Thyroid gland (tissue), 4 donors: ENCODE data around the gene SRRM5. TPM values are rescaled to one million over a fixed set of nuclear protein-coding genes. Genes with fewer than 3 reads are reported as not detected.
"Not testable (repeated sequence)": the region's sequence is repeated elsewhere in the genome, so short reads cannot be mapped to it uniquely, and the experiment has no call there.

Experiments
- DNase-seq, 2 donors: peaks; one replicate each; pipeline ENCODE4 v3.0.0-alpha.2; 2019
- H3K27ac ChIP-seq, 3 donors: fragments of 200-600 bp; sonication (generic); 1 replicate in 2 of 3; 2 replicates in 1 of 3; pipeline ENCODE4 v1.5.1; 2016 to 2019; ENCODE audit warnings: mild to moderate bottlenecking in 1 of 3, moderate library complexity in 1 of 3
- H3K27me3 ChIP-seq: fragments of 200-600 bp; sonication (generic); one replicate; pipeline ENCODE4 v1.5.1; 2019
- H3K36me3 ChIP-seq, 2 donors: fragments of 200-600 bp; sonication (generic); one replicate each; pipeline ENCODE4 v1.5.1; 2016 to 2019
- H3K4me1 ChIP-seq, 2 donors: fragments of 200-600 bp; sonication (generic); one replicate each; pipeline ENCODE4 v1.5.1; 2017 to 2019
- H3K4me3 ChIP-seq, 3 donors: fragments of 200-600 bp; sonication (generic); replicated peaks in 1 of 3; 1 replicate in 2 of 3; 2 replicates in 1 of 3; pipeline ENCODE4 v1.5.1; 2016; ENCODE audit warnings: mild to moderate bottlenecking in 1 of 3
- H3K9me3 ChIP-seq: fragments of 200-600 bp; sonication (generic); one replicate; pipeline ENCODE4 v1.5.1; 2017
- POLR2A ChIP-seq, 2 donors: fragments of 450-650 bp; IDR thresholded peaks; one replicate each; pipeline ENCODE4 v1.6.1; 2017; ENCODE audit warnings: antibody characterized with exemption in 2 of 2, mild to moderate bottlenecking in 2 of 2, moderate library complexity in 1 of 2
- WGBS, 2 donors: methylation state at CpG; one replicate each; pipeline ENCODE4 v1.1.5; 2017; 5-methylcytosine and 5-hydroxymethylcytosine counted together
- intact Hi-C: fragments of 100-400 bp; cut with DNase I; formaldehyde crosslinking; loops from one replicate; pipeline ENCODE4 v1.15.1; 2023
- total RNA-seq, 4 donors: library from RNA; depleted of rRNA; stranded (reverse); fragments of >200 nt; gene quantifications; one replicate each; pipeline ENCODE4 v1.2.3, GENCODE V29; 2016
- TF ChIP-seq, protein P1 (sequence below), 6 experiments: fragments of 200-600 bp in 3 of 6; fragments of 450-650 bp in 3 of 6; sonication (generic) in 3 of 6; IDR thresholded peaks; one replicate each; pipeline ENCODE4 v1.5.1; 2016 to 2019; ENCODE audit warnings: antibody characterized with exemption in 6 of 6, mild to moderate bottlenecking in 2 of 6, inconsistent platforms in 1 of 6, moderate library complexity in 1 of 6

SRRM5 gene
- total RNA-seq, 4 donors from 2014 or later, result 0.27 to 1.5 (median 0.59) TPM; not detected in 1

DNA sequence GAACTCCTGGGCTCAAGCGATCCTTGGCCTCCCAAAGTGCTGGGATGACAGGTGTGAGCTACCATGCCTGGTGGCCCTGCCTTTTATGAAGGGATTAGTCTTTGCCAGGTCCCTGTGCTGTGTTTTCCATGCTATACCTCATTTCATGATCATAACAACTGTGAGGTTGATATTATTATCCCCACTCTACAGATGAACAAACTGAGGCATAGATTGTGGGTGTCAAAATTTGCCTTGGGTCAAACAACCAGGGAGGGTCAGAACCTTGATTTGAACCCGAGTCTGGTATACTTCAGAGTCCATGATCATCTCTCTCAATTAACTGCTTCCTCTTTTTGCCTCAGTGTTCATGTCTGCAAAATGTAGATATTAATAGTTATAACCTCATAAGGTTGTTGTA is 29.4 kb upstream of the SRRM5 start:
- Histone ChIP-seq H3K36me3 (no peaks in the 10 kb centered on the region), H3K27ac (no peak overlapping the region), H3K4me3 (no peak overlapping the region), H3K27me3 (no peaks in the 10 kb centered on the region), H3K4me1 (peaks cover 4 to 29% of the 10 kb centered on the region in 2 donors), H3K9me3 (no peaks in the 10 kb centered on the region)
- no peak for DNase-seq
- TF ChIP-seq POLR2A (IDR thresholded peaks at IDR 0.05), result no peak
- TF ChIP-seq, protein P1, sequence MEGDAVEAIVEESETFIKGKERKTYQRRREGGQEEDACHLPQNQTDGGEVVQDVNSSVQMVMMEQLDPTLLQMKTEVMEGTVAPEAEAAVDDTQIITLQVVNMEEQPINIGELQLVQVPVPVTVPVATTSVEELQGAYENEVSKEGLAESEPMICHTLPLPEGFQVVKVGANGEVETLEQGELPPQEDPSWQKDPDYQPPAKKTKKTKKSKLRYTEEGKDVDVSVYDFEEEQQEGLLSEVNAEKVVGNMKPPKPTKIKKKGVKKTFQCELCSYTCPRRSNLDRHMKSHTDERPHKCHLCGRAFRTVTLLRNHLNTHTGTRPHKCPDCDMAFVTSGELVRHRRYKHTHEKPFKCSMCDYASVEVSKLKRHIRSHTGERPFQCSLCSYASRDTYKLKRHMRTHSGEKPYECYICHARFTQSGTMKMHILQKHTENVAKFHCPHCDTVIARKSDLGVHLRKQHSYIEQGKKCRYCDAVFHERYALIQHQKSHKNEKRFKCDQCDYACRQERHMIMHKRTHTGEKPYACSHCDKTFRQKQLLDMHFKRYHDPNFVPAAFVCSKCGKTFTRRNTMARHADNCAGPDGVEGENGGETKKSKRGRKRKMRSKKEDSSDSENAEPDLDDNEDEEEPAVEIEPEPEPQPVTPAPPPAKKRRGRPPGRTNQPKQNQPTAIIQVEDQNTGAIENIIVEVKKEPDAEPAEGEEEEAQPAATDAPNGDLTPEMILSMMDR (IDR thresholded peaks at IDR 0.05), result no peak
- intact Hi-C loops, result no loop called here
- 97 to 100% methylated on average over 2 of the region's 2 CpGs for WGBS, 2 donors

- H3K9me3 ChIP-seq, result no peaks in the 10 kb centered on the region
- peak overlapping the region in 2 of 3 donors; percentile 7 to 26 for H3K27ac ChIP-seq
- WGBS, 2 donors, result 91 to 96% methylated on average over 1 of the region's 1 CpG
Observed at GRCh38 chr19:43584484-43584883, 27.4 kb upstream of the SRRM5 start.

GRCh38 chr19:43586346-43586745 is 25.5 kb upstream of the SRRM5 start:
- no peak for DNase-seq
- Histone ChIP-seq H3K36me3 (no peaks in the 10 kb centered on the region), H3K4me1 (peaks cover 0 to 22% of the 10 kb centered on the region in 2 donors), H3K9me3 (no peaks in the 10 kb centered on the region), H3K27me3 (no peaks in the 10 kb centered on the region), H3K4me3 (no peak overlapping the region), H3K27ac (no peak overlapping the region)
- TF ChIP-seq, protein P1 (IDR thresholded peaks at IDR 0.05), result no peak
- no peak for TF ChIP-seq POLR2A (IDR thresholded peaks at IDR 0.05)
- intact Hi-C loops, result no loop called here
- WGBS, 2 donors, result 55 to 58% methylated on average over 2 of the region's 2 CpGs

More at GRCh38 chr19:43584484-43584883, 27.4 kb upstream of the SRRM5 start:
- Histone ChIP-seq H3K36me3 (no peaks in the 10 kb centered on the region), H3K4me1 (peaks cover 4 to 29% of the 10 kb centered on the region in 2 donors), H3K27me3 (no peaks in the 10 kb centered on the region), H3K4me3 (no peak overlapping the region)
- TF ChIP-seq POLR2A (IDR thresholded peaks at IDR 0.05), result no peak
- TF ChIP-seq, protein P1 (IDR thresholded peaks at IDR 0.05), result no peak
- DNase-seq, result peak in 1 of 2 donors; percentile 20
- intact Hi-C loops, result no loop called here

GRCh38 chr19:43587029-43587428 is 24.9 kb upstream of the SRRM5 start:
- H3K4me1 ChIP-seq, result peaks cover 0 to 16% of the 10 kb centered on the region in 2 donors
- H3K36me3 ChIP-seq, DNase-seq, H3K9me3 ChIP-seq, H3K27me3 ChIP-seq, intact Hi-C loops, H3K27ac ChIP-seq, H3K4me3 ChIP-seq: not testable (repeated sequence)
- WGBS, 2 donors, result 93 to 100% methylated on average over 3 of the region's 3 CpGs

- H3K27me3 ChIP-seq, result no peaks in the 10 kb centered on the region
- no peak overlapping the region for H3K27ac ChIP-seq
- peaks cover 6 to 20% of the 10 kb centered on the region in 2 donors for H3K4me1 ChIP-seq
- intact Hi-C loops, result no loop called here
- WGBS, 2 donors, result 88 to 91% methylated on average over 5 of the region's 5 CpGs
- no peak for TF ChIP-seq POLR2A (IDR thresholded peaks at IDR 0.05)
- TF ChIP-seq, protein P1 (IDR thresholded peaks at IDR 0.05), result no peak
- H3K9me3 ChIP-seq, result no peaks in the 10 kb centered on the region
- no peak overlapping the region for H3K4me3 ChIP-seq
- DNase-seq, result no peak
- peaks cover 7 to 21% of the 10 kb centered on the region in 2 donors for H3K36me3 ChIP-seq
Observed at GRCh38 chr19:43589277-43589676, 22.6 kb upstream of the SRRM5 start.
